ENCODE results near the gene LHFPL6.

Gene LHFPL6

GRCh38 chr13:39408512-39408911 is 194.5 kb downstream of the LHFPL6 start:
- DNase-seq, result no peak

DNA sequence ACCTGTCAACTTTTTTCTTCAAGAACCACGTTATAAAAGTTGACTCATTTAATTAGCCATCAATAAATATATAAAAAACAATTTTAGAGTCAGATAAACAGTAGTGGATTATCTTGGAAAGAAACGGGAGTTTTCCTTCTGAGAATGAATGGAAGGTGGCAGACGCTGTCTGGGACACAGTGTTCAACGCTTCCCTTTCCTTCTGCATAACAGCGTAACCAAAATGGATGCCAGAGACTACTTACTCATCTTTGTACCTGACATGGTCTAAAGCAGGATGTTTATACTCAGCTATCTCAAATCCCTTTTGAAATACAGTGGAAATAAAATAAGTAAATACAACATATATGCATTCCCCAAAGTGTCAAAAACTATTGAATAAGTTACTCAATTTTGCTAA is 195.2 kb downstream of the LHFPL6 start:
- no peak for DNase-seq

DNA sequence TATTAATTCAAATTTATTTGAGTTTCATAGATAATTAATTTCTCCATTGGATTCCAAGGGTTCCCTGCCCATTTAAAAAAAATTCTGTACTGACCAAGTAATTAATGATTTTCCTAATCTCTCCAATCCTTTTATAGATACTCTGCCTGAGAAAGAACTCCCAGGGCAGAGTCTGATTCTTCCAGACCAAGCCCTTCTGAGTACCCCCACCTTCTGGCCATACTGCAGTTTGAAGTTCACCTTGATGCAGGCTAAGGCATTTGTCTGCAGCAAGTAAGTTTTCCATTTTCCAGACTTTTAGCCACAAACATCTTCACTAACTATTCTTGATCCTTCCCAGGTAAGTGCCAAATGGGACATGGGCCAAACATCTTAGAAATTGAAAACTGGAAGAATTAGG is 195.9 kb downstream of the LHFPL6 start:
- no peak for DNase-seq

DNA sequence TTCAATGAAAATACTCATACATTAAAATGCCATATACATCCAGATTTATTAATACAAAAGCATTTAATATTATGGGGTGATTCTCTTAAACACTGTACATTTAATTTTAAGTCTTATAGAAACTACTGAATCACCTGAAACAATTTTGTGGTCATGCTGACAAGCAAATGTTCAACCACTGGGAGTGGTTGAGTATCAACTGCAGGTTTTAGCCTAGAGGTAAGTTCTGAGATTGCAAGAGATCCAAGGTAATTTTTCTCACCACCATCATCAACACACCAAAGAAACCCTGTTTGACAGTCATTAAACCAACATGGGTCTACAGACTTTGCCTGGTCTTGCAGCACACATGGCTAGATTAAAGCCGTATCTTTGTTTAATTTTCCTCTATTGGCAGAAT is 196.3 kb downstream of the LHFPL6 start:
- DNase-seq, result peak; percentile 4

DNA sequence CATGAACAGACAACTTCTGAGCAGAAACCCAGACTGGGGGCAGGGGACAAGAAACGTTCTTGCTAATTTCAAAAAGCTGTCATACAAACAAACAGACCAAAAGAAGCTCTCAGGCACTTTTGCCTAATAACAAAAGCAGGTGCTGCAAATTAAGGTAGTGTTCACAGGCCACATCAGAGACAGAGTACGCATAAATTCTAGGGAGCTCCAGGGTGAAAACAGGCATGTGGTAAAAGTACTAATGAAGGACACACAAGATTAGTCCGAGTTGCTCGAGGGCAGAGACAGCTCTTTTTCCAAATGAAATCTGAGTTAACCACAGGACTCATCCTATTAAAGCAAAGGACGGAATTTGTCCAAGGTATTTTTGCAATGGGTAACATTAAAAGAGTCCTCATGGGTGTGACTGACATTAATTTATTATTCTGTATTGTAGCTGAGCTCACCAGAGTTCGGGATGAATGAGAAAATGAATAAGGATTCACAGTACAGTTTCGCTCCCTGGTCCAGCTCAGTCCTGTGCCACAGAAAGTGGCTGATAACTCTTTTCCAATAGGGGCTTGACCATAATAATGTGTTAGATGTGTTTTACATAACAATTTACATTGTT is 197.3 kb downstream of the LHFPL6 start:
- DNase-seq, result no peak

DNA sequence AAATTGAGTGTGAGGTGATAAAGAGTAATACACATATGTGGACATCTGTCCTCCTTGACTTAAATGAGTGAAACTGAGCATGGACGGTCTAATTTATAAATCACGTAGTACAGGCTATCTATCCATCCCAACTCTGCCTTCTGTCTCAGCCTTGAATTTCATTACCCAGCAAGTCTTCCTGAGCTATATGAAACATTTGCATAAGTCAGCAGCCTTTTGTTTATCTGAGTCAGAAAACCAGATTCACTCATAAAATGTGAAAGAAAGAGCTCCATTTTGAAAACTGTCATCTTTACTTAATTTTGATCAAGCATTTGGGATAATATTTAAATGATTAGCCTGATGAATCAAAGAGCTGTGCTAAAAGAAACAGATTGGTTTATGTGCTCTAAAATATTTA is 197.9 kb downstream of the LHFPL6 start:
- no peak for DNase-seq

DNA sequence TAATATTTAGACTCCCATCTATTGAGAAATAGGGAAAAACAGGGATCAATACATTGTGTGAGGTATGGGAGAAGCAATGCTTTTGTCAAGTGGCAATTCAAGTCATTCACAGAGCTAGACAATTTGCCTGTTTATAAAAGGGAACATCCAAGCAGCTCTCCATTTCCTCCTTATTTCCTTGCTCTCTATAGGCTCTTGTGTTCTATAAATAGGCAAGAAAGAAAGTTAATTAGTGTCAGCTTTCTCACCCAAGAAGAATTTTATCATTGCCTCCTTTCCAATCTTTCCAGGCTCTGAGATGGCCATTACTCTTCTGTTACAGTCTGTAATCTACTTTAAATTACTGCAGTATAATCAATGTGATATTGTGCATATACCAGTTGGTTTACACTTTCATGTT is 199.9 kb downstream of the LHFPL6 start:
- DNase-seq, result no peak

- DNase-seq, result no peak
Measured at GRCh38 chr13:39402221-39402970, 200.6 kb downstream of the LHFPL6 start.

DNA sequence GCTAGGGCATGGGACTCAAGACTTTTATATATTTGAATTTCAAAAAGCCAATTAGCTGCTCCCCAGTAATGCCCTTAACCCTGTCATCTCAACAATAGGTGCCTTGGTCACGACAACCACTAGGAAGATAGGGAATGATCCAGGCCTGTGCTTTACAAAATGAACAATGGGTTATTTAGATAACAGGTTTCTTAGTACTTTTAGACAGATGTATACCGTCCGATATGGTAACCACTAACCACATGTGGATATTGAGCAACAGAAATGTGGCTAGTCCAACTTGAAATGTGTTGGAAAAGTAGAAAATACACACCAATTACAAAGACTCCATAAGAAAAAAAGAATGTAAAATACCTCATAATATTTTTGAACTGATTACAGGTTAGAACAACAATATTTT is 201.2 kb downstream of the LHFPL6 start:
- DNase-seq, result no peak

DNA sequence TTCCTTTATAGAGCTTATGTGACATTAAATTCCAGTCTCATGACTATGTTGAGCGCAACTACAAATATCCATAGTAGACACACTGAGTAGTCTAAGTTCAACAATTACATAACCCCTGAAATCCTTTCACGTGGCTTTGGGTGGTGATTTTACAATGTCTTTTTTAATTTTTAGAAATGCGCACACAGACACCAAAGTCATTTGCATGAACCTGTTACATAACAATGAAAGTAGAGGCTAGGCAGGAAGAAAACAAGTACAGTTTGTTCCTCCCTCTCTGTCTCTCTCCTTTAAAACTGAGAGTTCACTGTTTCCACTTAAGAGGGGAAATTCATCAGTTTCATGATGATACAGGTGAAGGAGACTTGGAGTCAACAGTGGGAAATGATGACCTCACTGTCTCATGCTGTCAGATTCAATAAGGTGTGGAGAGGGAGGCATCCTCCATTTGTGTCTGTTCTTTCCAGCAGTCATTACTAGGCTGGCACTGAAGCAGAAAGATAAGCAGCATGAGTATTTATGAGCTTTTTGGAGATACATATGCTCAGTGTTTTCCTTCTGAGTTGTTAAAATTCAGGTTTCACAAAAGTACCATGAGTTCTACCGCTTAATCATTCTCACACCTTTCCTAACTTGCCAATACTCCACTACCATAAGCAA is 201.8 kb downstream of the LHFPL6 start:
- no peak for DNase-seq

DNA sequence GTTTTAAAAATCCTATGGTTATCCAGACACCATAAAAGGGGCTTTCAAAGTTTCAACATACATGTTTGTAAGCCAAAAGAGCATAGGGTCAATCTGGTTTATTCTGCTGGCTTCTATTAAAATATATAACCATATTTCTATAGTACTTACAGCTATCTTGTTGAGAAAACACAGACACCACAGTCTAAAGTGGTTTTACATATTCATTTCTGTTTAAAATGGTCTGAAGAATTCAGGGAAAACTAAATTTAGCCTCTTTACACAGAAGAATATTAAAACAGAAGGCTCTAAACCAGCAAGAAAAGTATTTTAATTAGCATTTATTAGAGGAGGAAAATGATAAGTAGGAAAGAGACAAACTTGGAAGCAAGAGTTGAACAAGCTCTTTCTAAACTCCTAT is 203.9 kb downstream of the LHFPL6 start:
- no peak for DNase-seq

- no peak for DNase-seq
Measured at GRCh38 chr13:39397896-39398265, 205.1 kb downstream of the LHFPL6 start.

DNA sequence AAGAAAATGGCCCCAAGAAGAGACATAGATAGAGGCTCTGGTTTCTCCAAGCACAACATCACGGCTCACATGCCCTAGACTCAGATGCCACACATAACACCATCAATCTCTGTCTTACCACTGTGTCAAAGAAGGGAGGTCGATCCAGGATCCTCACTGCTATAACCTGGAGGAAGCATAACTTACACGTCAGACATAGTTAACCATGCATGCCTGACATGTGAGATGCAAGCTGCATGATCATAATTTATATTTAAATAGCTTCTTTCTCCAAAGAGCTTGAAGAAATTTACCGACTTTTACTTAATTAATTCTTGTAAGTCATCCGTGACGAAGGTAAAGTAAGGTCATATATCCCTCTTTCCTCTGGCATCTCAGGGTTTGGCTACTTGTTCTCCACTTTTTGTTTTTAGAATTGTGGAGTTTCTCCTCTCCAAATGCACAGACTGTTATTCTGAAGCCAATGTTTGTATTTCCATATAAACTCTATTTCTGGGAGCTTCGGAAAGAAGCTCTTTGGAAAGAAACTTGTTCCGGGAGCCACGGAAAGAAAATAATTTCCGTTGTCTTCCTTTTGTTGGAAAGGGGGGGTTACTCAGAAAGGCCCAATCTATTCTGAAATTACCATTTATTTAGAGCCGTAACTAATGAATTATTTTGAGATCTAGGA is 205.6 kb downstream of the LHFPL6 start:
- no peak for DNase-seq

DNA sequence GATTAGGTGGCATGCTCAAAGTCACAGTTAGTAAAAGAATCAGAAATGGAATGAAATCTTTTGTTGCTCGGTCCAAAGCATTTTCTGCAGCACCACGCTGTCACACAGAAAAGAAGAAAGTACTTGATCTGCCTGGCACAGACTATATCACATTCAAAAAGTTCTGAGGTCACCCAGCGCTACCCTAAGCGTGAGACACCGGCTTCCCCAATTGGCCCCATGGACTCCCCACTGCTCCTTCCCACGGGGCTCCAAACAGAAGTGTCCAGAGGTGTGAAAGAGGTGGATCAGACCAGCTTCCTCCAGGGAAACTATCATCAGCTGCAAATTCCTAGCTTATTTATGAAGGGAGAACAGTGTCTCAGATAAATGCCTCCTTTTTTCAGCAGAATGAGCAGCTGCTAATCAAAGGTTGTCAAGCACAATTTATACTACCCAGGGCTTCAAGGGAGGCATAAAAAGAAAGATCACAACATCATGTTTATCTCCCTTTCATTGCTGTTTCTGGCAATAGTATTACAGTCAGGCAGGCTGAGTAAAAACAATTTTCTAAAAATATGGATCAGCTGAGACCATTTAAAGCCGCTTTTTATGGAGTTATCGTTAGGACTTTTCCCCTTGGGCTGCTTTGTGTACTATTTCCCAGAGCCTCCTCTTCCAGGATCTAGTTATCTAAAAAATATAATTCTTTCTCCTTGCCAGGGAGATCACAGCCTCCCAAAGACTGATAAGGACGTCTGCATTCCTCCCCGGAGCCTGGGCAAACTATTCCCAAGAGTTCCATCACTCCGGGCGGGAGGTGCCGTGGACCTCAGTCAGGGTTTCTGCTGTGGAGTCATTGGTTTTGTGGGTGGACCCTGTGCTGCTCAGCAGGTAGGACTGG is 208.0 kb downstream of the LHFPL6 start:
- DNase-seq, result no peak

GRCh38 chr13:39391761-39392160 is 211.2 kb downstream of the LHFPL6 start:
- no peak for DNase-seq

GRCh38 chr13:39389013-39389412 is 214.0 kb downstream of the LHFPL6 start:
- no peak for DNase-seq

DNA sequence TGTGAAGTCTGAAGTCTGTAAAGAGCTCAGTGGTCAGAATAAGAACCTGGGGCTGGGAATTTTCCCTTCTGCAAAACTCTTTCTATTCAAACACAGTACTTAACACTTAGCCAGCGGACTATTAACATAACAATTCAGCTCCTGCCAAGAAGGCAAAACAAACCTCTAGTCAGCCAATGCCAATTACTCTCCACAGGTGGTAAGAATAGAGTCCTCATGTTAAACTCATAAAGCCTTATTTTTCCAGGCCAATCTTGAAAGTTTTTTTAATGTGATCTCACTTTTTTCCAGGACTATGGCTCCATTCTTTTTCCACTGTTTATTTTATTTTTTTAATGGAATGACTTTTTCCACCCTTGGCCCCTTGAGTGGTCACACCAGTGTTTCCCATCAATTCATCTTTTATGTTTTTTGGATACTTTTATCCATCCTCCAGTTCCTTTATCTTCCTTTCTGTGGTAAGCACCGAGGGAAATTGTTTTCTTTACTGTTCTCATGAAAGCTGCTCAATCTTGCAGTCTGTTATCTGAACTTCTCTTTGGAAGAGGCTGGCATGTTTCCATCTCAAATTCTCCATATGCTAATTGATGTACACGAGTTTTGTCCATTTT is 217.3 kb downstream of the LHFPL6 start:
- DNase-seq, result no peak

DNA sequence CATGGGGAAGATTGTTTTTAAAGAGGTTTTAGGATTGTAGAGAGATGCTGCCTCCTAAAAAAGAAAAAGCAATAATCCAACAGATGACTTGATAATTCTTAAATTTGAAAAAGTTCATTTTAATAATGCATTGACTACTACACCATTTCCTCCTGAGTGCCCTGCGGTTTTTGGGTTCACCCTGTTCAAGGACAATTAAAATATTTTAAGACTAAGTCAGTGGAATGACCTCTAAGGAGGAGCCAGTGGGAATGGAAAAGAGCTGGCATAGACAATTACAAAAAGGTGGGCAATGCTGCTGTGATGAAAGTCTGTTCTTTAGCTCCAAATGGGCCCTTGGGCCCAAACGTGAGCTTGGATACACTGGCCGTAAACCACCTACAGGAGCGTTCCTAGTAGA is 217.8 kb downstream of the LHFPL6 start:
- DNase-seq, result no peak

DNA sequence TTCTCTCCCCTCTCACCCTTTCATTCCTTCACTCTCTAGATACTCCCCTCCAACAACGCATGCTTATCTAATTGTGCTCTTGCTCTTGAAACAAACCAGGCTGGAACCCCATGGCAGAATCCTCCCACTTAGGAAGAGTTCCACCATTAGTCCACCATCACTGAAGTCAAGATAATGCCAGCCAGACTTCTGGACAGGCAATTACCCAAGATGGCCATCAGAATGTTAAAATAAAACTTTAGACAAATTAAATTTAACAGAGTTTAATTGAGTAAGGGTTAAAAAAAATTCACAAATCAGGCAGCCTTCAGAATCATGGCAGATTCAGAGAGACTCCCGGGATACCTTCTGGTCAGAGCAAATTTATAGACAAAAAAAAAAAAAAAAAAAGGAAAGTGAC is 221.5 kb downstream of the LHFPL6 start:
- no peak for DNase-seq

DNA sequence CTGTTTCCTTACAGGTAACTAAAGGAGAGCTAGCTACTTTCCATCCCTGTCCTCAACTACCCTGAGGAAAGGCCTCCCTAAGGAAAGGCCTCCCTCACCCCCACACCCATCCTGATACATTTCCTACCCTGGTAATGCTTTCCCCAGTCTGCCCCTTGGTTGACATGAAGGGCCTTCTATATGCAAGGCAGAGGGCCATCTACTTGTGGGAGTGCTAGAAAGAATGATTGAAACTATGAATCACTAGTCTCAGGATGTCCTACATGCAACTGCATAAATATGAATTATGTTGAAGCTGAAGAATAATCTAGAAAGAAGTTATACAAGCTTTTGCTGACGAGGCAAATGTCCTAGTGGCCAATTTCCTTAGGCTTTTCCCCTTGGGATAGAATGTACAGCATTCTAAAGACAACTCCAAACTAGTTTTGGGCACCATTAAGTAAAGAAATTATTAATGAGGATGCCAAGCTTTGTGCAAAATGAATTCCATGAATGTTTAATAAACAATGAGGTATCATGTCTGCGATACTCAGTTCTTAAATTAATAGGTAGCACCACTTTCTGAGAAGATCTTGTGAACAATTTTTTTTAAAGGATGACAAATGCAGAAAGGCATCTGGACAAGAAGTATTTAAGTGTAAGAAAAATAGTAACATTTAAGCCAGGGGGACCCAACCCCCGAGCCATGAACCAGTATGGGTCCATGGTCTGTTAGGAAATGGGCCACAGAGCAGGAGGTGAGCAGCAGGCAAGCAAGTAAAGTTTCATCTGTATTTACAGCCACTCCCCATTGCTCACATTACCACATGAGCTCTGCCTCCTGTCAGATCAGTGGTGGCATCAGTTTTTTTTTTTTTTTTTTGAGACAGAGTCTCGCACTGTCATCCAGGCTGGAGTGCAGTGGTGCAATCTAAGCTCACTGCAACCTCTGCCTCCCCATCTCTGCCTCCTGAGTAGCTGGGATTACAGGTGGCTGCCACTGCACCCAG is 223.0 kb downstream of the LHFPL6 start:
- no peak for DNase-seq

- peak; percentile 23 for DNase-seq
Measured at GRCh38 chr13:39379118-39379517, 223.9 kb downstream of the LHFPL6 start.

Measured in activated CD4-positive, alpha-beta T cell treated with anti-CD3 and anti-CD28 coated beads, Interleukin-10, Interleukin-2, amounts not matched to agents 100 ng/mL and 50 ng/mL, durations not matched to agents 16 hours and 8 hours (primary cell).